WTC11 (cell line): ENCODE data around the gene PREPL. TPM values are rescaled to one million over a fixed set of nuclear protein-coding genes. Genes with fewer than 3 reads are reported as not detected.
A peak's percentile ranks its signal among the peaks of the same experiment; 100 is the strongest.

ENCODE experiments used
- ATAC-seq: fragments of 200-7000 bp; cut with Tn5 transposase; 2 replicates; pipeline ENCODE4 v1.10.0; 2021; ENCODE audit warnings: mild to moderate bottlenecking, moderate library complexity
- CTCF ChIA-PET: fragments of 300-600 bp; sonication (Branson Sonifier 250); formaldehyde crosslinking; loops from one replicate; lab custom pipeline; 2021; ENCODE audit warnings: antibody characterized with exemption; lab: Charles Lee
- POLR2A ChIA-PET: fragments of 350-600 bp; sonication (Branson Sonifier 250); formaldehyde crosslinking; loops from one replicate; lab custom pipeline; 2021; ENCODE audit warnings: antibody characterized with exemption; lab: Charles Lee
- DNase-seq: peaks from one replicate; pipeline ENCODE4 v3.0.0; 2021; ENCODE audit warnings: low spot score
- H3K27ac Mint-ChIP-seq: 2 replicates; pipeline ENCODE4 v1.8.0; 2021; ENCODE audit warnings: mixed read lengths
- H3K27me3 Mint-ChIP-seq: 2 replicates; pipeline ENCODE4 v1.8.0; 2021; ENCODE audit warnings: low read depth, mild to moderate bottlenecking, moderate library complexity, mixed read lengths
- H3K36me3 Mint-ChIP-seq: 2 replicates; pipeline ENCODE4 v1.8.0; 2021; ENCODE audit warnings: mixed read lengths
- H3K4me1 Mint-ChIP-seq: 2 replicates; pipeline ENCODE4 v1.8.0; 2022; ENCODE audit warnings: mixed read lengths
- H3K4me3 Mint-ChIP-seq: 2 replicates; pipeline ENCODE4 v1.8.0; 2021; ENCODE audit warnings: mild to moderate bottlenecking, moderate library complexity, mixed read lengths
- H3K9me3 Mint-ChIP-seq: 2 replicates; pipeline ENCODE4 v1.8.0; 2021; ENCODE audit warnings: mixed read lengths
- AR ChIP-seq: fragments of 250-450 bp; sonication (Bioruptor Pico); IDR thresholded peaks from 2 replicates; pipeline ENCODE4 v1.9.0; 2021; ENCODE audit warnings: mild to moderate bottlenecking
- CDX4 ChIP-seq: fragments of 250-450 bp; sonication (Bioruptor Pico); IDR thresholded peaks from 2 replicates; pipeline ENCODE4 v1.9.0; 2021; ENCODE audit warnings: moderate library complexity, mild to moderate bottlenecking, inconsistent platforms, borderline replicate concordance
- E2F1 ChIP-seq: sonication (generic); formaldehyde crosslinking; IDR thresholded peaks from 2 replicates; pipeline ENCODE4 v1.8.0; 2022; ENCODE audit warnings: mild to moderate bottlenecking, missing genetic modification reagents
- ERG ChIP-seq: fragments of 250-450 bp; sonication (Bioruptor Pico); IDR thresholded peaks from 2 replicates; pipeline ENCODE4 v1.8.0; 2021; ENCODE audit warnings: mild to moderate bottlenecking
- FOXP4 ChIP-seq: sonication (generic); formaldehyde crosslinking; IDR thresholded peaks from 2 replicates; pipeline ENCODE4 v1.8.0; 2022; ENCODE audit warnings: mild to moderate bottlenecking, missing genetic modification reagents
- JUN ChIP-seq: sonication (generic); formaldehyde crosslinking; IDR thresholded peaks from 2 replicates; pipeline ENCODE4 v1.8.0; 2023; ENCODE audit warnings: mild to moderate bottlenecking, missing genetic modification reagents
- MLX ChIP-seq: sonication (generic); formaldehyde crosslinking; IDR thresholded peaks from 2 replicates; pipeline ENCODE4 v1.8.1; 2023; ENCODE audit warnings: mild to moderate bottlenecking, missing genetic modification reagents, moderate library complexity
- MXD4 ChIP-seq: fragments of 250-450 bp; sonication (Bioruptor Pico); IDR thresholded peaks from 2 replicates; pipeline ENCODE4 v1.8.0; 2021; ENCODE audit warnings: mild to moderate bottlenecking, moderate library complexity, borderline replicate concordance
- PRDM15 ChIP-seq: sonication (generic); formaldehyde crosslinking; IDR thresholded peaks from 2 replicates; pipeline ENCODE4 v1.8.0; 2022; ENCODE audit warnings: missing genetic modification reagents
- PRRX2 ChIP-seq: fragments of 250-450 bp; sonication (Bioruptor Pico); IDR thresholded peaks from 2 replicates; pipeline ENCODE4 v1.8.0; 2021; ENCODE audit warnings: mild to moderate bottlenecking
- SP1 ChIP-seq: sonication (generic); formaldehyde crosslinking; conservative IDR thresholded peaks from 2 replicates; pipeline ENCODE4 v1.8.1; 2022; ENCODE audit warnings: missing genetic modification reagents
- TP53 ChIP-seq: sonication (generic); formaldehyde crosslinking; IDR thresholded peaks from 2 replicates; pipeline ENCODE4 v1.8.1; 2023; ENCODE audit warnings: mild to moderate bottlenecking, missing genetic modification reagents
- ZBTB43 ChIP-seq: sonication (generic); formaldehyde crosslinking; IDR thresholded peaks from 2 replicates; pipeline ENCODE4 v1.8.1; 2023; ENCODE audit warnings: mild to moderate bottlenecking, missing genetic modification reagents
- ZNF121 ChIP-seq: sonication (generic); formaldehyde crosslinking; IDR thresholded peaks from 2 replicates; pipeline ENCODE4 v1.8.0; 2023; ENCODE audit warnings: missing genetic modification reagents
- ZNF317 ChIP-seq: sonication (generic); formaldehyde crosslinking; IDR thresholded peaks from 2 replicates; pipeline ENCODE4 v1.8.1; 2023; ENCODE audit warnings: low read depth, mild to moderate bottlenecking, moderate library complexity, missing genetic modification reagents, borderline replicate concordance
- ZNF416 ChIP-seq: fragments of 250-450 bp; sonication (Bioruptor Pico); IDR thresholded peaks from 2 replicates; pipeline ENCODE4 v1.9.0; 2021; ENCODE audit warnings: mild to moderate bottlenecking, inconsistent platforms
- total RNA-seq: library from RNA; stranded (reverse); gene quantifications from 3 replicates; pipeline ENCODE4 v1.2.3, GENCODE V29; 2021

Gene PREPL
- total RNA-seq, 1 experiment from 2014 or later, result 29.3 TPM

- no peaks in the 10 kb centered on the region for H3K27me3 Mint-ChIP-seq
- ATAC-seq, result peak; percentile 32; the same call in 1 of the 2 replicates
- H3K9me3 Mint-ChIP-seq, result no peaks in the 10 kb centered on the region
- no peak for TF ChIP-seq ZBTB43 (CRISPR knock-in tag)
- TF ChIP-seq ZNF317 (CRISPR knock-in tag), result no peak
- no peak for TF ChIP-seq PRDM15 (CRISPR knock-in tag)
- no peak for TF ChIP-seq CDX4
- TF ChIP-seq MXD4 (CRISPR knock-in tag), result no peak
- no peak for TF ChIP-seq E2F1 (CRISPR knock-in tag)
- no peak for TF ChIP-seq ERG (CRISPR knock-in tag)
- no peak for TF ChIP-seq AR (CRISPR knock-in tag)
- no peak for TF ChIP-seq TP53 (CRISPR knock-in tag)
- TF ChIP-seq ZNF121 (CRISPR knock-in tag), result no peak
- no peak for TF ChIP-seq PRRX2 (CRISPR knock-in tag)
- no peak for TF ChIP-seq SP1 (CRISPR knock-in tag)
- no peak for TF ChIP-seq MLX (CRISPR knock-in tag)
- no peak for TF ChIP-seq FOXP4 (CRISPR knock-in tag)
- TF ChIP-seq JUN (CRISPR knock-in tag), result no peak
- no peak for TF ChIP-seq ZNF416
- TF ChIP-seq, all 79 proteins: peak for 0
- ChIA-PET CTCF (interaction anchor here (0.7 to 1.8 kb wide), 5 partner anchors 8 to 129 kb away, joined by 3 to 6 read pairs (median 4); partner anchors contain the start of genes CAMKMT and PREPL), POLR2A (interaction anchor here (0.7 to 1.8 kb wide), 3 partner anchors 11 to 406 kb away, joined by 4 to 9 read pairs (median 5); partner anchors contain the start of genes CAMKMT and PREPL)
- Mint-ChIP-seq H3K27ac (no peak overlapping the region), H3K36me3 (peaks cover 2% of the 10 kb centered on the region), H3K4me3 (no peak overlapping the region), H3K4me1 (peaks cover 17% of the 10 kb centered on the region)
- DNase-seq, result no peak
Measured at GRCh38 chr2:44351088-44351487, 10.2 kb downstream of the PREPL start.
